Measurements from ENCODE around the gene MYO1A. TPM values are rescaled to one million over a fixed set of nuclear protein-coding genes. Genes with fewer than 3 reads are reported as not detected.

Gene MYO1A
- total RNA-seq, 1 experiment from 2014 or later = 0.26 TPM

GRCh38 chr12:57066245-57066644 lies 16.3 kb upstream of the MYO1A start:
- H4K8ac ChIP-seq (replicated peaks; ENCODE audit: insufficient read length, low read depth, low read length) = no peak overlapping the region
- no peak overlapping the region for H3K18ac ChIP-seq (ENCODE audit: insufficient read length, low read depth, low read length)
- Mint-ChIP-seq H3K4me1 (peaks cover 4 to 6% of the 10 kb centered on the region in 2 experiments; a peak in 3 of 4 replicates), H3K27me3 (ENCODE audit: low read depth) (no peaks in the 10 kb centered on the region), H3K9me3 (peaks cover 0 to 2% of the 10 kb centered on the region in 2 experiments; a peak in 1 of 5 replicates), H3K36me3 (ENCODE audit: insufficient read depth in 1 of 3, low read depth in 3 of 3) (peaks cover 23 to 81% (median 64%) of the 10 kb centered on the region in 3 experiments; a peak in 6 of 7 replicates), H3K27ac (no peak overlapping the region), H3K4me3 (no peak overlapping the region)
- TF ChIP-seq CTCF (conservative IDR thresholded peaks at IDR 0.05) = no peak
- no peak overlapping the region for H2BK15ac ChIP-seq (ENCODE audit: low read depth, low read length)
- H3K79me2 ChIP-seq (ENCODE audit: insufficient read depth, low read length) = no peaks in the 10 kb centered on the region
- H3K14ac ChIP-seq (ENCODE audit: insufficient read depth, low read length) = no peak overlapping the region
- no peaks in the 10 kb centered on the region for H3K27me3 ChIP-seq (ENCODE audit: insufficient read depth, low read length)
- H4K20me1 ChIP-seq (ENCODE audit: control insufficient read depth, insufficient read depth, insufficient read length) = no peaks in the 10 kb centered on the region
- H3K4ac ChIP-seq (ENCODE audit: low read depth, low read length) = no peak overlapping the region
- H3K4me1 ChIP-seq (ENCODE audit: insufficient read depth, low read length) = no peaks in the 10 kb centered on the region
- no peak overlapping the region for H3K27ac ChIP-seq (ENCODE audit: insufficient read length, low read depth, low read length)
- WGBS (ENCODE audit: extremely low coverage, insufficient read length, low lambda C conversion rate) = no CpG with 5 or more reads among the region's 2 CpGs
- no peak overlapping the region for H2BK120ac ChIP-seq (ENCODE audit: low read depth, low read length, poor library complexity, severe bottlenecking)
- no peaks in the 10 kb centered on the region for H3K79me1 ChIP-seq (ENCODE audit: insufficient read depth, low read depth, low read length, poor library complexity, severe bottlenecking)
- H4K5ac ChIP-seq (ENCODE audit: insufficient read length, low read depth, low read length) = no peak overlapping the region
- H3K9me3 ChIP-seq (ENCODE audit: control insufficient read depth, low read depth, low read length) = no peaks in the 10 kb centered on the region
- no peak overlapping the region for H3T11ph ChIP-seq (ENCODE audit: low read length)
- no peak overlapping the region for H2BK5ac ChIP-seq (ENCODE audit: insufficient read length, low read length)
- no peak overlapping the region for H4K91ac ChIP-seq (ENCODE audit: insufficient read length, low read depth, low read length)
- no peak overlapping the region for H2AFZ ChIP-seq (ENCODE audit: low read length)
- H2AK5ac ChIP-seq (ENCODE audit: insufficient read length, low read length) = no peak overlapping the region
- H3K23ac ChIP-seq (ENCODE audit: insufficient read length, low read depth, low read length) = no peak overlapping the region
- H3K4me2 ChIP-seq (ENCODE audit: insufficient read depth, insufficient read length, low read length) = no peak overlapping the region
- no peak overlapping the region for H2BK12ac ChIP-seq (ENCODE audit: insufficient read length, low read depth, low read length)
- no peak overlapping the region for H3K9ac ChIP-seq (ENCODE audit: extremely low read depth, insufficient read length, low read length)
- no peak overlapping the region for H3K56ac ChIP-seq (ENCODE audit: insufficient read length, low read depth, low read length)
- no peak for DNase-seq
- no peak overlapping the region for H2BK20ac ChIP-seq (ENCODE audit: low read depth, low read length, poor library complexity, severe bottlenecking)
- no peaks in the 10 kb centered on the region for H3K23me2 ChIP-seq (ENCODE audit: insufficient read length, low read depth, low read length, poor library complexity, severe bottlenecking)

Data from H9 (cell line).